Measurements from ENCODE around the gene APOD. TPM values are rescaled to one million over a fixed set of nuclear protein-coding genes. Genes with fewer than 3 reads are reported as not detected.

The APOD gene
- total RNA-seq, 1 donor from 2014 or later, result 2.9 TPM

DNA sequence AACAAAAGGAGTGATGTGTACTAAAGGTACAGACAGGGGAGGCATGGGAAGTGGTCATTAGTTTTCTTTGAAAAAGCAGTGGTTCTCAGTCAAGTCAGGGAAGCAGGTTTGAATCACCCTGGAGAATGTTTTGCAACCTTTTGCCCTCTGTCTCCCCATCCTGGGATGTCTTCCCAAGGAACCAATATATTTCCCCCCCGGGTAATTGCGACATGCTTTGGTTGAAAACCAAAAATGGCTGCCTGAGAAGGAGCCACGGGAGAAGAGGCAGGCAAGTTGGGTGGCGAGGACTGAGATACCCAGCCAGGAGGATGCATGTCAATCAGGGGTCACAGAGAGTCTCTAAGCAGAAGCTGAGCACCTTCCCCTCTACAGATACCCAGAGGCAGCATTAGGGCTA, 20.4 kb downstream of the APOD start:
- Mint-ChIP-seq H3K27me3 (ENCODE audit: low read depth) (peaks cover 9% of the 10 kb centered on the region), H3K9me3 (ENCODE audit: low read depth) (no peaks in the 10 kb centered on the region), H3K36me3 (ENCODE audit: low read depth) (no peaks in the 10 kb centered on the region), H3K4me1 (ENCODE audit: low read depth) (peaks cover 3% of the 10 kb centered on the region), H3K27ac (ENCODE audit: unreplicated experiment) (no peak overlapping the region), H3K4me3 (ENCODE audit: unreplicated experiment) (no peak overlapping the region)
- no peak for TF ChIP-seq CTCF (IDR thresholded peaks at IDR 0.05)
- no peak for DNase-seq (ENCODE audit: low spot score)

- DNase-seq (ENCODE audit: low spot score), result no peak
- H3K27ac Mint-ChIP-seq (ENCODE audit: unreplicated experiment), result no peak overlapping the region
- H3K27me3 Mint-ChIP-seq (ENCODE audit: low read depth), result peaks cover 16% of the 10 kb centered on the region
- no peaks in the 10 kb centered on the region for H3K36me3 Mint-ChIP-seq (ENCODE audit: low read depth)
- no peaks in the 10 kb centered on the region for H3K9me3 Mint-ChIP-seq (ENCODE audit: low read depth)
- H3K4me3 Mint-ChIP-seq (ENCODE audit: unreplicated experiment), result no peak overlapping the region
- TF ChIP-seq CTCF (IDR thresholded peaks at IDR 0.05), result no peak
- H3K4me1 Mint-ChIP-seq (ENCODE audit: low read depth), result no peaks in the 10 kb centered on the region
Measured at GRCh38 chr3:195559723-195560409, 23.9 kb downstream of the APOD start.

DNA sequence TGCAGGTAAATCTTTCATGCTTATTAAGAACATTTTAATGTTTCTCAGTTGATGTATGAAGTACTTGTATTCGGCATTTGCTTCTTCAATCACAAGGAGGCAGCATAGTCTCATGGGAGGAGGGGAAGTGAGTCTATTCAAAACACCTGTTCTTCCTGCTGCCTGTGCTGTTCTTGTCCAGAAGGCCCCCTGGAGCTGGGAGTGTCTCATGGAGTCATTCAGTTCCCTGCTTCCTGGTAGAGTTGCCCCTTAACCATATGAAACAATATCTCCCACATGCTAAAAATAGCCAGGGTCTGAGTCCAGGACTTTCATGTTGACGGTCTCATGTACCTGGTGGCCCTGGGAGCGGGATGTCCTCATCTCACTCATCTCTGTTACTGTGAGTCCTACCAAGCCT, 25.1 kb downstream of the APOD start:
- Mint-ChIP-seq H3K4me1 (ENCODE audit: low read depth) (no peaks in the 10 kb centered on the region), H3K9me3 (ENCODE audit: low read depth) (no peaks in the 10 kb centered on the region), H3K36me3 (ENCODE audit: low read depth) (no peaks in the 10 kb centered on the region), H3K27me3 (ENCODE audit: low read depth) (peaks cover 18% of the 10 kb centered on the region), H3K27ac (ENCODE audit: unreplicated experiment) (no peak overlapping the region), H3K4me3 (ENCODE audit: unreplicated experiment) (no peak overlapping the region)
- TF ChIP-seq CTCF (IDR thresholded peaks at IDR 0.05), result peak; percentile 66
- DNase-seq (ENCODE audit: low spot score), result no peak

DNA sequence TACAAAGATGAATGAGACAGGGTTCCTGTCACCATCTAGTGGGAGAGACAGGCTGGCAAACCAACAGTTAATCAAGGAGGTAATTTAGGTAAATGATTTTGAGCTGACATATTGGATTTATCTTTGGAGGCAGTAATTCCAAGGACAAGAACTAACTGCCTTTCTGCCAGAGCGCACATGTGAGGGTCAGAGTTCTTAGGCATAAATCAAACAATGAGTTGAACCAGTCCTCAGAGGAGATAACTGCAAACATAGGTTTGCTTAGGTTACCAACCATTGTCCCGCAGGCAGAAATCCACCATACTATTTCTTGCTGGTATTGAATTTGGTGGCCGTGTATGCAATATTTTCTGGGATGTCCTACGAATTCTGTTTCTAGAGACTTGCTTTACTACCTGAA, 26.4 kb downstream of the APOD start:
- DNase-seq (ENCODE audit: low spot score), result no peak
- Mint-ChIP-seq H3K9me3 (ENCODE audit: low read depth) (no peaks in the 10 kb centered on the region), H3K27me3 (ENCODE audit: low read depth) (peaks cover 14% of the 10 kb centered on the region), H3K36me3 (ENCODE audit: low read depth) (no peaks in the 10 kb centered on the region), H3K4me3 (ENCODE audit: unreplicated experiment) (no peak overlapping the region), H3K27ac (ENCODE audit: unreplicated experiment) (no peak overlapping the region), H3K4me1 (ENCODE audit: low read depth) (no peaks in the 10 kb centered on the region)
- no peak for TF ChIP-seq CTCF (IDR thresholded peaks at IDR 0.05)

DNA sequence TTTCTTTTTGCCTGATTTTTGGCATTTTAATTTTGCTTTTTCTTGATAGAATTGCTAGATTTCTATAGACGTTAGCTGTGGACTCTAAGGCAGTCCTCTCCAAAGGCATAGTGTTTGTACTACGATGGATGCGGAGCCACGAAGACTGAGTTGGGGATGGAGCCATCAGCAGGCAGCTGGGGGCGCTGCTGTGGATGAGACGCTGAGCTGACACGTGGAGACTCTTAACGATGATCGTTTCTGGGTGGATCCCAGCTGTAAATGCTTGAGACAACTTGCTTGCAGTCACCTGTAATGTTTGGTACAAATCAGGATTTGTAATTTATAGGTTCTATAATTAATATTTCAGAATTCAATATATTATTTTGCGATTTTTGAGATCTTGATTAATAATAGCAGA, 27.4 kb downstream of the APOD start:
- DNase-seq (ENCODE audit: low spot score), result no peak
- Mint-ChIP-seq H3K4me3 (ENCODE audit: unreplicated experiment) (no peak overlapping the region), H3K9me3 (ENCODE audit: low read depth) (no peaks in the 10 kb centered on the region), H3K4me1 (ENCODE audit: low read depth) (no peaks in the 10 kb centered on the region), H3K27me3 (ENCODE audit: low read depth) (peaks cover 14% of the 10 kb centered on the region), H3K27ac (ENCODE audit: unreplicated experiment) (no peak overlapping the region), H3K36me3 (ENCODE audit: low read depth) (no peaks in the 10 kb centered on the region)
- peak; percentile 57 for TF ChIP-seq CTCF (IDR thresholded peaks at IDR 0.05)
